GM23338 (cell line): ENCODE results near the gene TMEM250. TPM values are rescaled to one million over a fixed set of nuclear protein-coding genes. Genes with fewer than 3 reads are reported as not detected.

ENCODE experiments used
- ATAC-seq: fragments of 200-7000 bp; cut with Tn5 transposase; 3 replicates; pipeline ENCODE4 v1.9.1; 2020
- DNase-seq: peaks from one replicate; pipeline ENCODE4 v3.0.0-alpha.2; 2015; ENCODE audit warnings: low spot score
- H2AFZ ChIP-seq: fragments of 200-600 bp; sonication (generic); 2 replicates; pipeline ENCODE4 v1.8.0; 2016; ENCODE audit warnings: antibody characterized with exemption, mild to moderate bottlenecking, moderate library complexity
- H3F3A ChIP-seq: fragments of 200-600 bp; sonication (generic); replicated peaks from 2 replicates; pipeline ENCODE4 v1.8.0; 2017; ENCODE audit warnings: antibody characterized with exemption, mixed run types, low read depth
- H3K27ac ChIP-seq: fragments of 200-600 bp; sonication (generic); 2 replicates; pipeline ENCODE4 v1.6.1; 2016; ENCODE audit warnings: low read depth
- H3K27me3 ChIP-seq: fragments of 200-600 bp; sonication (generic); 2 replicates; pipeline ENCODE4 v1.8.0; 2016; ENCODE audit warnings: mild to moderate bottlenecking, mixed run types, moderate library complexity; ENCODE audit not compliant: insufficient read depth
- H3K36me3 ChIP-seq: fragments of 200-600 bp; sonication (generic); 2 replicates; pipeline ENCODE4 v1.8.0; 2016; ENCODE audit warnings: mild to moderate bottlenecking; ENCODE audit not compliant: insufficient read depth
- H3K4me1 ChIP-seq: fragments of 200-600 bp; sonication (generic); 2 replicates; pipeline ENCODE4 v1.8.0; 2016; ENCODE audit warnings: mild to moderate bottlenecking, moderate library complexity; ENCODE audit not compliant: insufficient read depth
- H3K4me2 ChIP-seq: fragments of 200-600 bp; sonication (generic); 2 replicates; pipeline ENCODE4 v1.7.1; 2017; ENCODE audit warnings: mixed run types
- H3K4me3 ChIP-seq: fragments of 200-600 bp; sonication (generic); 2 replicates; pipeline ENCODE4 v1.6.1; 2016; ENCODE audit warnings: mixed run types
- H3K79me2 ChIP-seq: fragments of 200-600 bp; sonication (generic); replicated peaks from 2 replicates; pipeline ENCODE4 v1.8.0; 2017; ENCODE audit warnings: mild to moderate bottlenecking; ENCODE audit not compliant: insufficient read depth
- H3K9me2 ChIP-seq: fragments of 200-600 bp; sonication (generic); 2 replicates; pipeline ENCODE4 v1.8.0; 2017; ENCODE audit not compliant: insufficient read depth
- H4K20me1 ChIP-seq: fragments of 200-600 bp; sonication (generic); replicated peaks from 2 replicates; pipeline ENCODE4 v1.8.0; 2017; ENCODE audit warnings: mild to moderate bottlenecking; ENCODE audit not compliant: insufficient read depth
- H3K27ac Mint-ChIP-seq: 2 replicates; pipeline ENCODE4 v1.8.0; 2020; ENCODE audit warnings: inconsistent platforms, mild to moderate bottlenecking, moderate library complexity, mixed read lengths
- H3K27me3 Mint-ChIP-seq: 3 replicates; pipeline ENCODE4 v1.8.0; 2022; ENCODE audit warnings: low read depth, mild to moderate bottlenecking, moderate library complexity, mixed read lengths, inconsistent platforms; ENCODE audit not compliant: insufficient read depth, poor library complexity
- H3K36me3 Mint-ChIP-seq: 3 replicates; pipeline ENCODE4 v1.8.0; 2021; ENCODE audit warnings: low read depth, mild to moderate bottlenecking, inconsistent platforms, moderate library complexity, mixed read lengths
- H3K4me1 Mint-ChIP-seq: 3 replicates; pipeline ENCODE4 v1.8.0; 2020; ENCODE audit warnings: mild to moderate bottlenecking, inconsistent platforms, mixed read lengths
- H3K4me3 Mint-ChIP-seq: 3 replicates; pipeline ENCODE4 v1.8.0; 2021; ENCODE audit warnings: moderate library complexity, mild to moderate bottlenecking, inconsistent platforms, mixed read lengths
- H3K9me3 Mint-ChIP-seq: 3 replicates; pipeline ENCODE4 v1.8.0; 2020; ENCODE audit warnings: moderate library complexity, mild to moderate bottlenecking, inconsistent platforms, mixed read lengths
- EZH2 ChIP-seq: fragments of 200-600 bp; sonication (generic); IDR thresholded peaks from one replicate; pipeline ENCODE4 v1.8.0; 2017; ENCODE audit warnings: antibody characterized with exemption, mild to moderate bottlenecking, low read depth; ENCODE audit not compliant: unreplicated experiment
- ZNF331 ChIP-seq: fragments of 250-450 bp; sonication (Bioruptor Pico); IDR thresholded peaks from 2 replicates; pipeline ENCODE4 v1.5.0; 2020; ENCODE audit warnings: low read depth, mild to moderate bottlenecking, moderate library complexity
- ZNF462 ChIP-seq: fragments of 250-450 bp; sonication (Bioruptor Pico); IDR thresholded peaks from 2 replicates; pipeline ENCODE4 v1.5.0; 2020; ENCODE audit warnings: mild to moderate bottlenecking, moderate library complexity
- polyA plus RNA-seq: library from polyadenylated mRNA; unstranded; fragments of >200 nt; fragmentation: Nextera tagmentation; extraction: Ambion mirVana; gene quantifications from 2 replicates; pipeline ENCODE4 v1.2.1, GENCODE V29; 2016
- total RNA-seq: library from RNA; depleted of rRNA; stranded (reverse); fragments of >200 nt; shearing (Covaris generic); gene quantifications from 2 replicates; pipeline ENCODE4 v1.2.3, GENCODE V29; 2014

The TMEM250 gene
- total and polyA plus RNA-seq, 2 experiments from 2014 or later = 12.2 to 39.2 TPM

DNA sequence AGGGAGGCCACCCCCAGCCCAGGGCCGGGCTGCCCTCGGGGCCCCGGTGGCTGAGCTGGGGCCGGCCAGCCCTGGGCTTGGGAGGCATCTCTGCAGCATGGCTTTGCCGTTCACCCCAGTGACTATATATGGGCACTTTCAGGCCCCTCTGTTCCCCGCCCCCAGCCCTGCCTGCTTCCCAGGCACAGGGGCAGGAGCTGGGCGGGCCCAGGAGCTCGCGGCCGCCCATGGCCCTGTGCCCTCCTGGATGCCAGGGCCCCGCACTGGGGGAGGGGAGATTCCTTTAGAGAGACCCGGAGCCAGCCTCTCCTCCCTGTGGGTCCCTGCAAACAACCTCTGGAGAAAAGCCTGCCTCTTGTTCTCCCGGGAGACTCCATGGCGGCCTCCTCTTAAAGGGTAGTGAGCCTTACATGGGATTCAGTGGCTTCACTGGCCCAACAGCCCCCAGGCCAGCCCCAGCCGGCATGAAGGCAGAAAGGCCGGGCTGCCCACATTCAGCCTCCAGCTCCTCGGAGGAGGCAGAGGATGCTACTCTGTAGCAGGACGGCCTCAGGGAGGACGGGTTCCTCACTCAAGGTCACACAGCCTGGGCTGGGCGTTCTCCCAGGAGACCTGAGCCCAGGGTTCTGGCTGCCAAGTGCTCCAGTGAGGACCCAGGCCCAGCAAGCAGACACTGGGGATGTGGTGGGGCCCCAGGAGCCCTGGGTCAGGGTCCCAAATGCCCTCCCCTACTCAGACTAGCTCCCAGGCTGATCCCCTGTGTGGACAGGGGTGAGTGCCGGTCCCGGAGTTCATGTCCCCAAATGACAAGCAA lies 27.7 kb downstream of the TMEM250 start (continued):
- TF ChIP-seq EZH2 (no peak), ZNF462 (CRISPR knock-in tag) (no peak)

- no peak for TF ChIP-seq ZNF331
- Mint-ChIP-seq H3K4me3 (no peak overlapping the region), H3K27ac (no peak overlapping the region), H3K9me3 (no peaks in the 10 kb centered on the region), H3K36me3 (no peaks in the 10 kb centered on the region), H3K27me3 (peaks cover 17% of the 10 kb centered on the region), H3K4me1 (peaks cover 35% of the 10 kb centered on the region)
- Histone ChIP-seq H3K36me3 (no peaks in the 10 kb centered on the region), H4K20me1 (no peaks in the 10 kb centered on the region), H3K79me2 (peaks cover 13% of the 10 kb centered on the region), H2AFZ (no peak overlapping the region), H3K4me2 (peak overlapping the region; percentile 27), H3K4me3 (no peak overlapping the region), H3F3A (peaks cover 6% of the 10 kb centered on the region; the same call in 1 of the 2 replicates), H3K4me1 (peaks cover 31% of the 10 kb centered on the region), H3K27ac (no peak overlapping the region), H3K27me3 (peaks cover 16% of the 10 kb centered on the region), H3K9me2 (no peaks in the 10 kb centered on the region)
- no peak for DNase-seq
- no peak for ATAC-seq
Measured at GRCh38 chr9:136090056-136090735, 28.5 kb downstream of the TMEM250 start.
